ENCODE data around the gene CRADD. TPM values are rescaled to one million over a fixed set of nuclear protein-coding genes. Genes with fewer than 3 reads are reported as not detected.

Gene CRADD
- total RNA-seq, 4 donors from 2014 or later = 23.5 to 35.3 (median 26.1) TPM

GRCh38 chr12:93790472-93791152, 113.4 kb downstream of the CRADD start:
- TF ChIP-seq EP300 (IDR thresholded peaks at IDR 0.05) = no peak
- TF ChIP-seq POLR2A (IDR thresholded peaks at IDR 0.05; ENCODE audit: low read depth) = no peak
- no peak for TF ChIP-seq POLR2AphosphoS5 (IDR thresholded peaks at IDR 0.05)
- no peak for TF ChIP-seq CTCF (IDR thresholded peaks at IDR 0.05)
- no peaks in the 10 kb centered on the region for H3K36me3 ChIP-seq
- peaks cover 20 to 34% (median 25%) of the 10 kb centered on the region in 4 donors for H3K4me1 ChIP-seq
- H3K9me3 ChIP-seq = no peaks in the 10 kb centered on the region
- intact Hi-C loops (cut with DNase I) = no loop called here
- DNase-seq (ENCODE audit: extremely low spot score) = no peak
- 78% methylated on average over 5 of the region's 5 CpGs for WGBS
- H3K27ac ChIP-seq (replicated peaks in 1 of 4) = no peak overlapping the region
- no peak overlapping the region for H3K4me3 ChIP-seq
- no peaks in the 10 kb centered on the region for H3K27me3 ChIP-seq

GRCh38 chr12:93793007-93793406, 115.8 kb downstream of the CRADD start:
- WGBS = 89% methylated on average over 3 of the region's 3 CpGs

GRCh38 chr12:93793983-93794382, 116.8 kb downstream of the CRADD start:
- Histone ChIP-seq H3K4me3 (no peak overlapping the region), H3K27me3 (no peaks in the 10 kb centered on the region), H3K27ac (replicated peaks in 1 of 4) (no peak overlapping the region), H3K4me1 (peaks cover 5 to 36% (median 8%) of the 10 kb centered on the region in 4 donors), H3K36me3 (no peaks in the 10 kb centered on the region), H3K9me3 (no peaks in the 10 kb centered on the region)
- no peak for DNase-seq (ENCODE audit: extremely low spot score)
- intact Hi-C loops (cut with DNase I) = no loop called here
- TF ChIP-seq POLR2A (IDR thresholded peaks at IDR 0.05; ENCODE audit: low read depth) (no peak), POLR2AphosphoS5 (IDR thresholded peaks at IDR 0.05) (no peak), CTCF (IDR thresholded peaks at IDR 0.05) (no peak), EP300 (IDR thresholded peaks at IDR 0.05) (no peak)

More at GRCh38 chr12:93793007-93793406, 115.8 kb downstream of the CRADD start:
- Histone ChIP-seq H3K4me3 (no peak overlapping the region), H3K9me3 (no peaks in the 10 kb centered on the region), H3K36me3 (no peaks in the 10 kb centered on the region), H3K27me3 (no peaks in the 10 kb centered on the region), H3K27ac (replicated peaks in 1 of 4) (no peak overlapping the region), H3K4me1 (peaks cover 5 to 30% (median 8%) of the 10 kb centered on the region in 4 donors)
- no peak for DNase-seq (ENCODE audit: extremely low spot score)
- TF ChIP-seq POLR2AphosphoS5 (IDR thresholded peaks at IDR 0.05) (no peak), CTCF (IDR thresholded peaks at IDR 0.05) (no peak), EP300 (IDR thresholded peaks at IDR 0.05) (no peak), POLR2A (IDR thresholded peaks at IDR 0.05; ENCODE audit: low read depth) (no peak)
- intact Hi-C loops (cut with DNase I) = no loop called here

- Histone ChIP-seq H3K36me3 (no peaks in the 10 kb centered on the region), H3K27me3 (no peaks in the 10 kb centered on the region), H3K9me3 (no peaks in the 10 kb centered on the region), H3K4me3 (no peak overlapping the region), H3K27ac (replicated peaks in 1 of 4) (no peak overlapping the region), H3K4me1 (peaks cover 5 to 31% (median 8%) of the 10 kb centered on the region in 4 donors)
- intact Hi-C loops (cut with DNase I) = no loop called here
- DNase-seq (ENCODE audit: extremely low spot score) = no peak
- TF ChIP-seq POLR2AphosphoS5 (IDR thresholded peaks at IDR 0.05) (no peak), CTCF (IDR thresholded peaks at IDR 0.05) (no peak), EP300 (IDR thresholded peaks at IDR 0.05) (no peak), POLR2A (IDR thresholded peaks at IDR 0.05; ENCODE audit: low read depth) (no peak)
- WGBS = 97% methylated on average over 2 of the region's 2 CpGs
These were observed 117.6 kb downstream of the CRADD start for GRCh38 chr12:93794738-93795137.

- Histone ChIP-seq H3K27me3 (no peaks in the 10 kb centered on the region), H3K9me3 (no peaks in the 10 kb centered on the region), H3K36me3 (no peaks in the 10 kb centered on the region), H3K4me3 (no peak overlapping the region), H3K4me1 (peaks cover 5 to 26% (median 8%) of the 10 kb centered on the region in 4 donors), H3K27ac (replicated peaks in 1 of 4) (no peak overlapping the region)
- TF ChIP-seq CTCF (IDR thresholded peaks at IDR 0.05) (no peak), EP300 (IDR thresholded peaks at IDR 0.05) (no peak), POLR2A (IDR thresholded peaks at IDR 0.05; ENCODE audit: low read depth) (no peak), POLR2AphosphoS5 (IDR thresholded peaks at IDR 0.05) (no peak)
- 100% methylated on average over 3 of the region's 3 CpGs for WGBS
- intact Hi-C loops (cut with DNase I) = no loop called here
- no peak for DNase-seq (ENCODE audit: extremely low spot score)
These were observed 118.2 kb downstream of the CRADD start for GRCh38 chr12:93795352-93795751.
